GM12878 (cell line): ENCODE data around the gene ARL16. TPM values are rescaled to one million over a fixed set of nuclear protein-coding genes. Genes with fewer than 3 reads are reported as not detected.
A peak's percentile ranks its signal among the peaks of the same experiment; 100 is the strongest.

Experiments
- ATAC-seq: fragments of 200-7000 bp; cut with Tn5 transposase; 3 replicates; pipeline ENCODE4 v1.9.1; 2020; ENCODE audit warnings: mild to moderate bottlenecking, moderate library complexity
- BruUV-seq: library from RNA; stranded (reverse); fragments of 400-500 nt; replicated peaks from 2 replicates; lab custom pipeline; 2021; lab: Mats Ljungman, UMichigan
- CTCF ChIA-PET: fragments of 300-600 bp; sonication (Branson Sonifier 250); formaldehyde crosslinking; extraction: SDS; loops from one replicate; lab custom pipeline; 2021; ENCODE audit warnings: inconsistent platforms; lab: Yijun Ruan, JAX
- POLR2A ChIA-PET: fragments of 350-600 bp; formaldehyde crosslinking; extraction: SDS; loops from one replicate; lab custom pipeline; 2021; ENCODE audit warnings: inconsistent platforms; lab: Charles Lee
- RAD21 ChIA-PET: fragments of 300-600 bp; sonication (Branson Sonifier 250); formaldehyde crosslinking; loops from one replicate; lab custom pipeline; 2023; ENCODE audit warnings: antibody characterized with exemption; ENCODE audit not compliant: unreplicated experiment; lab: Charles Lee
- SMC1A ChIA-PET: fragments of 300-600 bp; sonication (Branson Sonifier 250); formaldehyde crosslinking; loops from one replicate; lab custom pipeline; 2023; ENCODE audit not compliant: unreplicated experiment, uncharacterized antibody; lab: Charles Lee
- DNase-seq: peaks from one replicate; pipeline ENCODE4 v3.0.0-alpha.2; 2011; ENCODE audit warnings: low read depth, low spot score
- FAIRE-seq: peaks from 3 replicates; lab custom pipeline; 2011; peaks lifted over from hg19 to GRCh38; lab: Jason Lieb, UNC
- H2AFZ ChIP-seq: 2 replicates; pipeline ENCODE4 v1.6.0; 2011; ENCODE audit warnings: low read depth, low read length, control low read depth; ENCODE audit not compliant: control insufficient read depth
- H3K27ac ChIP-seq: 2 replicates; pipeline ENCODE4 v1.5.1; 2011; ENCODE audit warnings: control low read depth; ENCODE audit not compliant: control insufficient read depth, insufficient read depth
- H3K27me3 ChIP-seq, 2 experiments: replicated peaks in 1 of 2; 2 replicates each; pipeline versions ENCODE4 v1.6.0 to v1.6.1; 2011; ENCODE audit warnings: low read length in 1 of 2; ENCODE audit not compliant: control insufficient read depth in 2 of 2, insufficient read depth in 2 of 2
- H3K36me3 ChIP-seq, 2 experiments: 2 replicates each; pipeline ENCODE4 v1.5.1; 2011; ENCODE audit warnings: low read length in 1 of 2; ENCODE audit not compliant: control insufficient read depth in 2 of 2, insufficient read depth in 2 of 2
- H3K4me1 ChIP-seq: 2 replicates; pipeline ENCODE4 v1.6.1; 2011; ENCODE audit warnings: mild to moderate bottlenecking, low read length, moderate library complexity, mixed read lengths; ENCODE audit not compliant: control insufficient read depth, insufficient read depth
- H3K4me2 ChIP-seq: 2 replicates; pipeline ENCODE4 v1.6.0; 2011; ENCODE audit warnings: control low read depth; ENCODE audit not compliant: control insufficient read depth, insufficient read depth
- H3K4me3 ChIP-seq: fragments of 200-600 bp; sonication (generic); 2 replicates; pipeline ENCODE4 v1.5.1; 2016
- H3K79me2 ChIP-seq: 2 replicates; pipeline ENCODE4 v1.6.0; 2011; ENCODE audit warnings: low read length; ENCODE audit not compliant: control insufficient read depth, insufficient read depth
- H3K9ac ChIP-seq: 2 replicates; pipeline ENCODE4 v1.8.0; 2011; ENCODE audit warnings: low read length, control low read depth, mixed read lengths; ENCODE audit not compliant: control insufficient read depth, insufficient read depth
- H3K9me3 ChIP-seq: replicated peaks from 3 replicates; pipeline ENCODE4 v1.5.1; 2011; ENCODE audit warnings: mild to moderate bottlenecking, low read length; ENCODE audit not compliant: control insufficient read depth, insufficient read depth
- H4K20me1 ChIP-seq: 2 replicates; pipeline ENCODE4 v1.6.0; 2011; ENCODE audit not compliant: control insufficient read depth, insufficient read depth
- CBX3 ChIP-seq: fragments of 200-600 bp; sonication (generic); IDR thresholded peaks from 2 replicates; pipeline ENCODE4 v1.6.1; 2016; ENCODE audit warnings: low read depth, borderline replicate concordance
- CEBPB ChIP-seq, 2 experiments: fragments of 150-350 bp in 1 of 2; IDR thresholded peaks; 2 replicates each; pipeline ENCODE4 v1.6.1; 2012 to 2014; ENCODE audit warnings: low read depth in 2 of 2, low read length in 2 of 2, borderline replicate concordance in 1 of 2, inconsistent platforms in 1 of 2
- ESRRA ChIP-seq: IDR thresholded peaks from 2 replicates; pipeline ENCODE4 v1.6.1; 2012; ENCODE audit warnings: mild to moderate bottlenecking, low read length, improper control_type of control experiment
- HCFC1 ChIP-seq: fragments of 150-350 bp; IDR thresholded peaks from 2 replicates; pipeline ENCODE4 v1.6.1; 2014; ENCODE audit warnings: low read length
- IKZF2 ChIP-seq, 2 experiments: fragments of 450-650 bp; IDR thresholded peaks; 2 replicates each; pipeline ENCODE4 v1.6.1; 2017; ENCODE audit warnings: mild to moderate bottlenecking in 2 of 2, moderate library complexity in 2 of 2
- MEF2A ChIP-seq: IDR thresholded peaks from 2 replicates; pipeline ENCODE4 v1.6.1; 2011; ENCODE audit warnings: low read depth, mild to moderate bottlenecking, low read length, moderate library complexity; ENCODE audit not compliant: insufficient read depth
- MEF2B ChIP-seq: fragments of 450-650 bp; IDR thresholded peaks from 2 replicates; pipeline ENCODE4 v1.6.1; 2018; ENCODE audit warnings: mild to moderate bottlenecking, moderate library complexity; ENCODE audit not compliant: partially characterized antibody, poor library complexity, severe bottlenecking
- MTA3 ChIP-seq: IDR thresholded peaks from 2 replicates; pipeline ENCODE4 v1.6.1; 2012; ENCODE audit warnings: low read length, inconsistent platforms, borderline replicate concordance
- NR2F1 ChIP-seq: fragments of 450-650 bp; conservative IDR thresholded peaks from 2 replicates; pipeline ENCODE4 v1.6.1; 2017; ENCODE audit warnings: mild to moderate bottlenecking
- PKNOX1 ChIP-seq: fragments of 450-650 bp; IDR thresholded peaks from 2 replicates; pipeline ENCODE4 v1.6.1; 2016; ENCODE audit warnings: mild to moderate bottlenecking
- RELB ChIP-seq: fragments of 450-650 bp; IDR thresholded peaks from 2 replicates; pipeline ENCODE4 v1.6.1; 2017; ENCODE audit warnings: low read depth, mild to moderate bottlenecking, moderate library complexity
- SPI1 ChIP-seq: IDR thresholded peaks from 2 replicates; pipeline ENCODE4 v1.6.1; 2011; ENCODE audit warnings: low read depth, mild to moderate bottlenecking, low read length, moderate library complexity, borderline replicate concordance; ENCODE audit not compliant: insufficient read depth
- TARDBP ChIP-seq: IDR thresholded peaks from 2 replicates; pipeline ENCODE4 v1.6.1; 2016; ENCODE audit warnings: borderline replicate concordance
- USF1 ChIP-seq: IDR thresholded peaks from 2 replicates; pipeline ENCODE4 v1.6.1; 2011; ENCODE audit warnings: borderline replicate concordance, low read depth, mild to moderate bottlenecking, moderate library complexity, mixed read lengths, low read length; ENCODE audit not compliant: insufficient read depth; ENCODE audit errors: extremely low read length
- ZNF592 ChIP-seq: fragments of 450-650 bp; IDR thresholded peaks from 2 replicates; pipeline ENCODE4 v1.6.1; 2017; ENCODE audit warnings: mild to moderate bottlenecking, moderate library complexity
- WGBS: methylation state at CpG from one replicate; pipeline ENCODE4 v1.1.6; 2016; ENCODE audit warnings: low lambda C conversion rate; ENCODE audit not compliant: insufficient replicate concordance, insufficient coverage; ENCODE audit errors: missing lambda C conversion rate; 5-methylcytosine and 5-hydroxymethylcytosine counted together
- in situ Hi-C: fragments of 300-500 bp; cut with MboI; formaldehyde crosslinking; loops from 9 replicates; pipeline ENCODE4 v1.14.3; 2018; ENCODE audit warnings: mixed read lengths
- intact Hi-C: fragments of 100-400 bp; cut with micrococcal nuclease; formaldehyde crosslinking; loops from one replicate; pipeline ENCODE4 v1.14.2; 2022; ENCODE audit not compliant: unreplicated experiment
- polyA plus RNA-seq, 11 experiments: library from polyadenylated mRNA; depleted of rRNA in 4 of 11; unstranded in 6 of 11; stranded (reverse) in 5 of 11; fragments of >200 nt; fragmentation: Nextera tagmentation in 4 of 11; fragmentation: Illumina TruSeq in 1 of 11; extraction: Ambion mirVana in 4 of 11; extraction: Trizol in 1 of 11; gene quantifications; 1 replicate in 1 of 11; 2 replicates in 10 of 11; pipeline versions ENCODE4 v1.2.1 to v1.2.3, GENCODE V29; 2011 to 2016; ENCODE audit warnings: inconsistent platforms in 2 of 11, missing spikeins in 2 of 11, low read depth in 1 of 11
- total RNA-seq, 4 experiments: library from RNA; depleted of rRNA in 3 of 4; stranded (reverse); fragments of >200 nt in 3 of 4; fragmentation: Illumina TruSeq in 1 of 4; extraction: Trizol in 1 of 4; gene quantifications; 2 replicates each; pipeline versions ENCODE4 v1.2.1 to v1.2.3, GENCODE V29; 2013 to 2021

ARL16 gene
- total and polyA plus RNA-seq, 10 of the 15 experiments (the other 5 are each of a cell fraction or from before 2014, with no cell fraction given) = 4.7 to 47.6 (median 30.9) TPM

- no peak for TF ChIP-seq CBX3
- no peak for TF ChIP-seq PKNOX1
- no peak for TF ChIP-seq CEBPB (IDR thresholded peaks at IDR 0.05; ENCODE audit: borderline replicate concordance in 1 of 2, low read depth in 2 of 2, low read length in 2 of 2)
- TF ChIP-seq USF1 = no peak
These were observed 23.2 kb downstream of the ARL16 start (continued) for GRCh38 chr17:81660441-81660840.

- BruUV-seq = no TSS peak
- POLR2A ChIA-PET = interaction anchor here (0.6 to 1.0 kb wide), 6 partner anchors 9 to 836 kb away, joined by 3 to 6 read pairs (median 4); no protein-coding TSS in a partner anchor
- H2AFZ ChIP-seq = no peak overlapping the region
- DNase-seq (no peak), FAIRE-seq (no peak), ATAC-seq (peak; percentile 51)
- H3K4me1 ChIP-seq = peaks cover 5% of the 10 kb centered on the region; the same call in 1 of the 2 replicates
- CTCF ChIA-PET = interaction anchor here (0.6 to 0.8 kb wide), 2 partner anchors 24 to 932 kb away, joined by 3 read pairs; partner anchors contain the start of genes ARL16 and HGS
- no peaks in the 10 kb centered on the region for H4K20me1 ChIP-seq
- RAD21 ChIA-PET = no interaction called here
- intact Hi-C loops = no loop called here
- no peaks in the 10 kb centered on the region for H3K79me2 ChIP-seq
- no peak overlapping the region for H3K4me3 ChIP-seq
- no peaks in the 10 kb centered on the region for H3K9me3 ChIP-seq
- TF ChIP-seq HCFC1 = no peak
- TF ChIP-seq ESRRA = no peak
- no peak for TF ChIP-seq ZNF592
- 0 out of 2 replicates have a peak, but pooled peaks have one; percentile 21 for TF ChIP-seq RELB
- 0 out of 2 replicates have a peak, but pooled peaks have one; percentile 10 for TF ChIP-seq MEF2A
- peak in 1 of 2 experiments; percentile 26; a peak in 2 of 4 replicates for TF ChIP-seq IKZF2 (IDR thresholded peaks at IDR 0.05)
- TF ChIP-seq NR2F1 = peak; percentile 22; the same call in 1 of the 2 replicates
- TF ChIP-seq TARDBP = no peak
- TF ChIP-seq SPI1 = peak; percentile 60; the same call in 1 of the 2 replicates
- TF ChIP-seq MEF2B = peak; percentile 52
- TF ChIP-seq MTA3 = no peak
- SMC1A ChIA-PET = no interaction called here
- in situ Hi-C loops = no loop called here
- 38% methylated on average over 5 of the region's 5 CpGs for WGBS
- no peak overlapping the region for H3K4me2 ChIP-seq
- no peaks in the 10 kb centered on the region for H3K27me3 ChIP-seq
- no peak overlapping the region for H3K27ac ChIP-seq
- no peaks in the 10 kb centered on the region for H3K36me3 ChIP-seq
- H3K9ac ChIP-seq = no peak overlapping the region
These were observed 24.6 kb downstream of the ARL16 start for GRCh38 chr17:81659038-81659437.
